ENCODE measurements around the gene ACER2. TPM values are rescaled to one million over a fixed set of nuclear protein-coding genes. Genes with fewer than 3 reads are reported as not detected.

The ACER2 gene
- total and polyA plus RNA-seq, 2 of the 4 experiments (the other 2 are of a cell fraction) = 0.84 to 1.6 TPM

GRCh38 chr9:19497276-19497675, 88.5 kb downstream of the ACER2 start:
- in situ Hi-C loops (cut with MboI; ENCODE audit: low sequenced_read_pairs) (loop anchor here (25.0 kb wide), 1 partner anchor 415 kb away; no protein-coding TSS in a partner anchor), intact Hi-C loops (cut with micrococcal nuclease) (no loop called here), dilution Hi-C loops (cut with HindIII; ENCODE audit: low sequenced_read_pairs, unreplicated experiment) (no loop called here)
- no peak for DNase-seq
- no peaks in the 10 kb centered on the region for H3K9me1 ChIP-seq (ENCODE audit: insufficient read depth, low read length)
- H3K36me3 ChIP-seq (ENCODE audit: control insufficient read depth, insufficient read depth, low read length) = no peaks in the 10 kb centered on the region
- no peaks in the 10 kb centered on the region for H4K20me1 ChIP-seq (ENCODE audit: insufficient read depth, low read length)
- no peak overlapping the region for H2BK120ac ChIP-seq (ENCODE audit: low read depth, low read length)
- no peak overlapping the region for H2BK20ac ChIP-seq (ENCODE audit: low read depth, low read length)
- TF ChIP-seq CEBPB (IDR thresholded peaks at IDR 0.05; ENCODE audit: low read depth, low read length) = no peak
- no peaks in the 10 kb centered on the region for H3K9me3 ChIP-seq (ENCODE audit: control insufficient read depth, insufficient read depth, low read length)
- no peak overlapping the region for H2AFZ ChIP-seq (replicated peaks; ENCODE audit: low read length, poor library complexity)
- no peak for ATAC-seq (ENCODE audit: low read depth)
- H3K79me1 ChIP-seq (ENCODE audit: low read depth in 1 of 2, low read length in 2 of 2) = no peaks in the 10 kb centered on the region
- no peak overlapping the region for H3K18ac ChIP-seq (ENCODE audit: low read depth, low read length)
- no CpG with 5 or more reads among the region's 1 CpG for WGBS, 2 experiments (ENCODE audit: extremely low coverage in 2 of 2, insufficient read length in 1 of 2)
- BruUV-seq (replicated peaks) = no TSS peak
- H3K4me3 ChIP-seq (ENCODE audit: insufficient read depth, low read depth, low read length) = no peak overlapping the region
- H3K4me2 ChIP-seq (ENCODE audit: low read depth, low read length) = no peak overlapping the region
- ChIA-PET POLR2A (ENCODE audit: unreplicated experiment) (no interaction called here), CTCF (interaction anchor here (2.1 kb wide), 1 partner anchor 32 kb away, joined by 6 read pairs; no protein-coding TSS in a partner anchor)
- H4K8ac ChIP-seq (ENCODE audit: low read depth in 2 of 2, low read length in 2 of 2) = no peak overlapping the region
- H3K23ac ChIP-seq (ENCODE audit: low read depth, low read length) = no peak overlapping the region
- H3K14ac ChIP-seq (replicated peaks; ENCODE audit: low read depth, low read length) = no peak overlapping the region
- no peak overlapping the region for H2AK9ac ChIP-seq (replicated peaks; ENCODE audit: low read depth, low read length, poor library complexity)
- H3K4ac ChIP-seq (ENCODE audit: low read depth, low read length) = no peak overlapping the region
- peaks cover 16% of the 10 kb centered on the region for H3K27me3 ChIP-seq (ENCODE audit: control insufficient read depth, insufficient read depth, low read length)
- H3K9ac ChIP-seq (ENCODE audit: low read depth, low read length) = no peak overlapping the region
- H3K56ac ChIP-seq (ENCODE audit: extremely low read depth, insufficient read depth, low read length) = no peak overlapping the region
- H2BK15ac ChIP-seq (ENCODE audit: low read depth, low read length) = no peak overlapping the region
- no peak overlapping the region for H4K91ac ChIP-seq (ENCODE audit: insufficient read depth, low read depth, low read length)
- no peak overlapping the region for H2BK5ac ChIP-seq (ENCODE audit: low read depth, low read length, poor library complexity, severe bottlenecking)
- no peak overlapping the region for H3K27ac ChIP-seq (ENCODE audit: insufficient read depth, low read length)
- no peaks in the 10 kb centered on the region for H3K4me1 ChIP-seq (ENCODE audit: control insufficient read depth, insufficient read depth, low read length)
- no peak overlapping the region for H2AK5ac ChIP-seq (ENCODE audit: low read depth, low read length)
- H4K5ac ChIP-seq (ENCODE audit: low read depth, low read length) = no peak overlapping the region
